SK-N-MC (cell line): ENCODE measurements around the gene PPME1.

Experiments used
- EZH2 ChIP-seq: fragments of 200-600 bp; sonication (generic); IDR thresholded peaks from one replicate; pipeline ENCODE4 v1.6.1; 2017; ENCODE audit warnings: antibody characterized with exemption
- FOXP2 ChIP-seq: optimal IDR thresholded peaks from 2 replicates; pipeline ENCODE3; 2011; ENCODE audit warnings: mild to moderate bottlenecking, moderate library complexity; ENCODE audit not compliant: insufficient read depth; ENCODE audit errors: extremely low read length, control extremely low read depth
- POLR2AphosphoS5 ChIP-seq: IDR thresholded peaks from 2 replicates; pipeline ENCODE4 v1.6.1; 2012; ENCODE audit warnings: mild to moderate bottlenecking, low read depth, low read length, borderline replicate concordance

- TF ChIP-seq POLR2AphosphoS5 (no peak), EZH2 (no peak), FOXP2 (no peak)
These were observed 8.2 kb upstream of the PPME1 start for GRCh38 chr11:74162681-74163467.
